ENCODE measurements around the gene LRRK1.

Gene LRRK1

DNA sequence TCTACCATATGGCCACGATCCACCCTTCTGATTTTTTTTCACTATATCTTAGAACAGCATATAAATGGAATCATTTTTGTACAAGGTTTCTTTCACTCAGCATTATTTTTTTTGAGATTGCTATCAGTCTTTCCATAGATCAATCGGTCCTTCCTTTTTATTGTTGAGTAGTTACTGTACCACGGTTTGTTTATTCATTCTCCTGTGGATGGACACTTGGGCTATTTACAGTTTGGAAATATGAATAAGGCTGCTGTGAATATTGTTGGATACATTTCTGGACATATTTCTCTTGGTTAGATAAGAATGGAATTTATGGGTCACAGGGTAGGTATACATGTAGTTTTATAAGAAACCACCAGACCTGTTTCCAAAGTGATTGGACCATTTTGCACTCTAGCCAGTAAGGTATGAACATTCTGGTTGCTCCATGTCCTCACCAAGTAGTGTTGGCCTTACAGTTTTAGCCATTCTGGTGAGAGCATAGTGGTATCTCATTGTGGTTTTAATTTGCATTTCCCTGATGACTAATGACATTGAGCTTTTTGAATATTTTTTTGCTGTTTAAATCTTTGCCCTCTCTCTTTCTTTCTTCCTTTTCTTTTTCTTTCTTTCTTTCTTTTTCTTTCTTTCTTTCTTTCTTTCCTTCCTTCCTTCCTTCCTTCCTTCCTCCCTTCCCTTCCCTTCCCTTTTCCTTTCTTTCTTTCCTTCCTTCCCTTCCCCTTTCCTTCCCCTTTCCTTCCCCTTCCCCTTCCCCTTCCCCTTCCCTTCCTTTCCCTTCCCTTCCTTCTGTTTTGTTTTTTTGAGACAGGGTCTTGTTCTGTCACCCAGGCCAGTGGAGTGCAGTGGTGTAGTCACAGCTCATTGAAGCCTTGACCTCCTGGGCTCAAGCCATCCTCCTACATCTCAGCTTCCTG is 49.2 kb downstream of the LRRK1 start:
- Histone ChIP-seq H3K27me3 (ENCODE audit: insufficient read depth, low read length, poor library complexity) (peaks cover 5% of the 10 kb centered on the region), H3K36me3 (ENCODE audit: insufficient read depth, low read length) (no peaks in the 10 kb centered on the region), H3K4me3 (ENCODE audit: low read depth in 1 of 2, low read length in 2 of 2) (no peak overlapping the region), H3K4me2 (ENCODE audit: insufficient read depth, low read length) (no peak overlapping the region), H4K20me1 (ENCODE audit: insufficient read depth, low read length) (no peaks in the 10 kb centered on the region), H3K9me3 (ENCODE audit: insufficient read depth, low read length, severe bottlenecking) (no peaks in the 10 kb centered on the region), H3K9ac (ENCODE audit: low read depth, low read length) (no peak overlapping the region), H3K79me2 (ENCODE audit: insufficient read depth, low read length) (no peaks in the 10 kb centered on the region), H3K4me1 (ENCODE audit: insufficient read depth, low read length) (no peaks in the 10 kb centered on the region), H2AFZ (ENCODE audit: low read depth, low read length) (no peak overlapping the region), H3K27ac (ENCODE audit: low read length) (no peak overlapping the region)
- no peak for TF ChIP-seq EZH2 (IDR thresholded peaks at IDR 0.05; ENCODE audit: borderline replicate concordance, low read depth, low read length, severe bottlenecking)
- TF ChIP-seq, protein P1, sequence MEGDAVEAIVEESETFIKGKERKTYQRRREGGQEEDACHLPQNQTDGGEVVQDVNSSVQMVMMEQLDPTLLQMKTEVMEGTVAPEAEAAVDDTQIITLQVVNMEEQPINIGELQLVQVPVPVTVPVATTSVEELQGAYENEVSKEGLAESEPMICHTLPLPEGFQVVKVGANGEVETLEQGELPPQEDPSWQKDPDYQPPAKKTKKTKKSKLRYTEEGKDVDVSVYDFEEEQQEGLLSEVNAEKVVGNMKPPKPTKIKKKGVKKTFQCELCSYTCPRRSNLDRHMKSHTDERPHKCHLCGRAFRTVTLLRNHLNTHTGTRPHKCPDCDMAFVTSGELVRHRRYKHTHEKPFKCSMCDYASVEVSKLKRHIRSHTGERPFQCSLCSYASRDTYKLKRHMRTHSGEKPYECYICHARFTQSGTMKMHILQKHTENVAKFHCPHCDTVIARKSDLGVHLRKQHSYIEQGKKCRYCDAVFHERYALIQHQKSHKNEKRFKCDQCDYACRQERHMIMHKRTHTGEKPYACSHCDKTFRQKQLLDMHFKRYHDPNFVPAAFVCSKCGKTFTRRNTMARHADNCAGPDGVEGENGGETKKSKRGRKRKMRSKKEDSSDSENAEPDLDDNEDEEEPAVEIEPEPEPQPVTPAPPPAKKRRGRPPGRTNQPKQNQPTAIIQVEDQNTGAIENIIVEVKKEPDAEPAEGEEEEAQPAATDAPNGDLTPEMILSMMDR (IDR thresholded peaks at IDR 0.05; ENCODE audit: borderline replicate concordance, extremely low read depth, low read length, poor library complexity, severe bottlenecking): no peak
- ATAC-seq (ENCODE audit: insufficient read depth, low read depth) (no peak), DNase-seq (no peak)

DNA sequence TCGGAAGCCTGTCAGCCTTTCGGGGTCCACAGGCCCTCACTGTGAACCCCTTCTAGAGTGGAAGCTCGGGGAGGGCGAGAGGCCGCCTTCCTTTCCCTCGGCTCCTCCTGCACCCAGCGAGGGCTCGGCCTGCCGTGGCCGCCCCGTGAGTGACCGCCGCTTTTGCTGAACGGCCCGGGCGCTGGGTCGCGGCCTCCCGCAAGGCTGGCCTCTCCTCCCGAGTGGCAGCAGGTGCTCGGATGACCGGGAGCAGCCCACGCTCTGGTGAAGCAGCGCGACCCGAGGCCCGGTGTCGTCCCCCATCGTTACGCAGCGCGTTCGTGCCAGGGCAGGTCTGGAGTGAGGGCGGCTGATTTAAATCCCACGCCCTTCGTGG is 53.8 kb downstream of the LRRK1 start:
- H3K9me3 ChIP-seq (ENCODE audit: insufficient read depth, low read length, severe bottlenecking): no peaks in the 10 kb centered on the region
- H4K20me1 ChIP-seq (ENCODE audit: insufficient read depth, low read length): no peaks in the 10 kb centered on the region
- no peaks in the 10 kb centered on the region for H3K4me1 ChIP-seq (ENCODE audit: insufficient read depth, low read length)
- H3K4me2 ChIP-seq (ENCODE audit: insufficient read depth, low read length): no peak overlapping the region
- peaks cover 3% of the 10 kb centered on the region for H3K27me3 ChIP-seq (ENCODE audit: insufficient read depth, low read length, poor library complexity)
- H3K36me3 ChIP-seq (ENCODE audit: insufficient read depth, low read length): no peaks in the 10 kb centered on the region
- TF ChIP-seq, protein P1 (IDR thresholded peaks at IDR 0.05; ENCODE audit: borderline replicate concordance, extremely low read depth, low read length, poor library complexity, severe bottlenecking): no peak
- no peak for TF ChIP-seq EZH2 (IDR thresholded peaks at IDR 0.05; ENCODE audit: borderline replicate concordance, low read depth, low read length, severe bottlenecking)
- ATAC-seq (ENCODE audit: insufficient read depth, low read depth) (no peak), DNase-seq (no peak)
- no peaks in the 10 kb centered on the region for H3K79me2 ChIP-seq (ENCODE audit: insufficient read depth, low read length)
- H3K9ac ChIP-seq (ENCODE audit: low read depth, low read length): no peak overlapping the region
- no peak overlapping the region for H3K27ac ChIP-seq (ENCODE audit: low read length)
- no peak overlapping the region for H2AFZ ChIP-seq (ENCODE audit: low read depth, low read length)
- H3K4me3 ChIP-seq (ENCODE audit: low read depth in 1 of 2, low read length in 2 of 2): no peak overlapping the region

DNA sequence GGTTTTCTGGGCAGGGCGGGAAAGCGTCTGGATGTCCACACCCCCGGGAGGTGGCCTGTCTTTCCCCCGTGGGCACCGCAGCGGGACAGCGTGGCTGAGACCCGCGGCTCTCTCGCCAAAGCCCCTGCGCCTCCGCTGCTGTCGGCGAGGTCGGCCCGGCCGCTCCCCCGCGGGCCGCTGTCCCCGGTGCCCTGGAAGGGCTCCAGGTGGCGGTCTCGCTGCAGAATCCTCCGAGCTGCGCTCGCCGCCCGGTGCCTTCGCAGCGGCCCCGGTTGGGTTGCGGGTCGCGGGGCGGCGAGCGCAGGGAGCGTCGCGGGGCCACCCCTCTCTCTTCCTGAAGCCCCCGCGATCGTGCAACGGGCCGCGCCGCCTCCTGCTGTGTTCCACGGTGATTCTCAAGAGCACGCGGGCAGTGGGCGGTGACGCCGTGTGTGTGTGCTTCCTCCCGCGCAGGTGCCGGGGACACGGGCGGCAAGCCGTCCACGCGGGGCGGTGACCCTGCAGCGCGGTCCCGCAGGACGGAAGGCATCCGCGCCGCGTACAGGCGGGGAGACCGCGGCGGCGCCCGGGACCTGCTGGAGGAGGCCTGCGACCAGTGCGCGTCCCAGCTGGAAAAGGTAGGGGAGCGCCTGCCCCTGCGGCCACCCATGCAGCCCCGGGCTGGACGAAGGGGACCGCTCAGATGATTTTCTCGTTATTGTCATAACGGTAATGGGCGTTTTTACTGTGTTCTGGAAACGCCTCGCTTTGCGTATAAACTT is 54.4 kb downstream of the LRRK1 start:
- no peak for DNase-seq
- H3K79me2 ChIP-seq (ENCODE audit: insufficient read depth, low read length): no peaks in the 10 kb centered on the region
- TF ChIP-seq, protein P1 (IDR thresholded peaks at IDR 0.05; ENCODE audit: borderline replicate concordance, extremely low read depth, low read length, poor library complexity, severe bottlenecking): no peak
- no peak for TF ChIP-seq EZH2 (IDR thresholded peaks at IDR 0.05; ENCODE audit: borderline replicate concordance, low read depth, low read length, severe bottlenecking)
- H3K9me3 ChIP-seq (ENCODE audit: insufficient read depth, low read length, severe bottlenecking): no peaks in the 10 kb centered on the region
- H3K27me3 ChIP-seq (ENCODE audit: insufficient read depth, low read length, poor library complexity): peaks cover 3% of the 10 kb centered on the region
- no peaks in the 10 kb centered on the region for H3K36me3 ChIP-seq (ENCODE audit: insufficient read depth, low read length)
- no peak overlapping the region for H3K4me3 ChIP-seq (ENCODE audit: low read depth in 1 of 2, low read length in 2 of 2)
- no peak for ATAC-seq (ENCODE audit: insufficient read depth, low read depth)
- H3K9ac ChIP-seq (ENCODE audit: low read depth, low read length): no peak overlapping the region
- no peak overlapping the region for H3K4me2 ChIP-seq (ENCODE audit: insufficient read depth, low read length)
- H2AFZ ChIP-seq (ENCODE audit: low read depth, low read length): no peak overlapping the region
- no peaks in the 10 kb centered on the region for H3K4me1 ChIP-seq (ENCODE audit: insufficient read depth, low read length)
- H3K27ac ChIP-seq (ENCODE audit: low read length): no peak overlapping the region
- H4K20me1 ChIP-seq (ENCODE audit: insufficient read depth, low read length): no peaks in the 10 kb centered on the region
